GM21515 (cell line): ENCODE data around the gene CUL9.

ENCODE experiments used
- ATAC-seq: cut with Tn5 transposase; IDR thresholded peaks from one replicate; pipeline ENCODE4 v1.9.1; 2021; ENCODE audit not compliant: unreplicated experiment

CUL9 gene

GRCh38 chr6:43193929-43194328 lies 11.9 kb downstream of the CUL9 start:
- no peak for ATAC-seq

- ATAC-seq = no peak
Measured at GRCh38 chr6:43196337-43196736, 14.3 kb downstream of the CUL9 start.

GRCh38 chr6:43199912-43200311 lies 17.9 kb downstream of the CUL9 start:
- ATAC-seq = no peak

GRCh38 chr6:43200541-43200940 lies 18.5 kb downstream of the CUL9 start:
- no peak for ATAC-seq

GRCh38 chr6:43202451-43202850 lies 20.5 kb downstream of the CUL9 start:
- ATAC-seq = no peak

GRCh38 chr6:43203029-43203717 lies 21.2 kb downstream of the CUL9 start:
- no peak for ATAC-seq

GRCh38 chr6:43203718-43204095 lies 21.7 kb downstream of the CUL9 start:
- ATAC-seq = no peak

GRCh38 chr6:43204271-43205105 lies 22.5 kb downstream of the CUL9 start:
- no peak for ATAC-seq

GRCh38 chr6:43205849-43206248 lies 23.9 kb downstream of the CUL9 start:
- ATAC-seq = no peak

- ATAC-seq = no peak
Measured at GRCh38 chr6:43207286-43207685, 25.3 kb downstream of the CUL9 start.

GRCh38 chr6:43211955-43212354 lies 30.0 kb downstream of the CUL9 start:
- no peak for ATAC-seq

GRCh38 chr6:43213431-43213830 lies 31.4 kb downstream of the CUL9 start:
- ATAC-seq = no peak

- ATAC-seq = no peak
Measured at GRCh38 chr6:43215066-43215465, 33.1 kb downstream of the CUL9 start.

GRCh38 chr6:43216200-43216599 lies 34.2 kb downstream of the CUL9 start:
- no peak for ATAC-seq

- ATAC-seq = no peak
Measured at GRCh38 chr6:43217351-43217750, 35.4 kb downstream of the CUL9 start.

GRCh38 chr6:43219119-43219518 lies 37.1 kb downstream of the CUL9 start:
- ATAC-seq = no peak

GRCh38 chr6:43219814-43220213 lies 37.8 kb downstream of the CUL9 start:
- no peak for ATAC-seq

- ATAC-seq = no peak
Measured at GRCh38 chr6:43220439-43220951, 38.5 kb downstream of the CUL9 start.

GRCh38 chr6:43221046-43221972 lies 39.3 kb downstream of the CUL9 start:
- no peak for ATAC-seq

GRCh38 chr6:43222418-43223059 lies 40.5 kb downstream of the CUL9 start:
- no peak for ATAC-seq

GRCh38 chr6:43223175-43223574 lies 41.2 kb downstream of the CUL9 start:
- ATAC-seq = no peak
